ENCODE results near the gene ORM2.

DNA sequence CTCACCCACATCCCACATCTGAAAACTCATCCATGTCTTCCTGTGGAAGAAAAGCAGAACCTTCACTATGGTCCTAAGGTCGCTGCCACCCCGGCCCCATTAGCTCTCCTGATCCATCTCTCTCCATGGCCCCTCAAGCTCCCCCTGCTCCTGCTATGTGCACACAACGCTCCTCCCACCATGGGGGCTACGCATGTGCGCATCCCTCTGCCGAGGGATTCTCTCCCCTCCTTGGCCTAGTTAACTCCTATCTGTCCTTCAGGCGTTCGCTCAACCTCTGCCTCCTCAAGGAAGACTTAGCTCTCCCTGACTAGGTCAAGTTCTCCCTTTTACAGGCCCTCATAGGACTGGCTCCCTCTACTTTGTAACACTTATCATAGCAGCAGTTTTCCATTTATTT lies 48.3 kb downstream of the ORM2 start:
- TF ChIP-seq, protein P1, sequence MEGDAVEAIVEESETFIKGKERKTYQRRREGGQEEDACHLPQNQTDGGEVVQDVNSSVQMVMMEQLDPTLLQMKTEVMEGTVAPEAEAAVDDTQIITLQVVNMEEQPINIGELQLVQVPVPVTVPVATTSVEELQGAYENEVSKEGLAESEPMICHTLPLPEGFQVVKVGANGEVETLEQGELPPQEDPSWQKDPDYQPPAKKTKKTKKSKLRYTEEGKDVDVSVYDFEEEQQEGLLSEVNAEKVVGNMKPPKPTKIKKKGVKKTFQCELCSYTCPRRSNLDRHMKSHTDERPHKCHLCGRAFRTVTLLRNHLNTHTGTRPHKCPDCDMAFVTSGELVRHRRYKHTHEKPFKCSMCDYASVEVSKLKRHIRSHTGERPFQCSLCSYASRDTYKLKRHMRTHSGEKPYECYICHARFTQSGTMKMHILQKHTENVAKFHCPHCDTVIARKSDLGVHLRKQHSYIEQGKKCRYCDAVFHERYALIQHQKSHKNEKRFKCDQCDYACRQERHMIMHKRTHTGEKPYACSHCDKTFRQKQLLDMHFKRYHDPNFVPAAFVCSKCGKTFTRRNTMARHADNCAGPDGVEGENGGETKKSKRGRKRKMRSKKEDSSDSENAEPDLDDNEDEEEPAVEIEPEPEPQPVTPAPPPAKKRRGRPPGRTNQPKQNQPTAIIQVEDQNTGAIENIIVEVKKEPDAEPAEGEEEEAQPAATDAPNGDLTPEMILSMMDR (IDR thresholded peaks at IDR 0.05; ENCODE audit: low read length) = no peak
- no peak for TF ChIP-seq EZH2 (optimal IDR thresholded peaks at IDR 0.05; ENCODE audit: low read depth, low read length)
- no peak for TF ChIP-seq EZH2phosphoT487 (IDR thresholded peaks at IDR 0.05; ENCODE audit: low read length)
